ENCODE results near the gene RNF166. TPM values are rescaled to one million over a fixed set of nuclear protein-coding genes. Genes with fewer than 3 reads are reported as not detected.

RNF166 gene
- polyA plus RNA-seq, 3 donors, result 99.3 to 255 (median 120) TPM

- Histone ChIP-seq H4K20me1 (ENCODE audit: insufficient read depth, low read length) (peaks cover 82% of the 10 kb centered on the region), H3K79me2 (ENCODE audit: insufficient read depth, low read length) (peaks cover 21% of the 10 kb centered on the region), H2AFZ (ENCODE audit: insufficient read depth, low read depth, low read length, poor library complexity, severe bottlenecking) (no peak overlapping the region), H3K27ac (ENCODE audit: low read depth in 1 of 2, low read length in 2 of 2) (no peak overlapping the region), H3K9me3 (replicated peaks in 1 of 2; ENCODE audit: control insufficient read depth in 1 of 2, insufficient read depth in 1 of 2, low read length in 2 of 2) (no peaks in the 10 kb centered on the region), H3K27me3 (ENCODE audit: control insufficient read depth in 2 of 2, insufficient read depth in 2 of 2, low read length in 2 of 2) (no peaks in the 10 kb centered on the region), H3K36me3 (replicated peaks in 1 of 2; ENCODE audit: control insufficient read depth in 1 of 2, insufficient read depth in 2 of 2, low read length in 2 of 2) (peaks cover 80 to 87% of the 10 kb centered on the region in 2 donors), H3K4me3 (replicated peaks in 1 of 3; ENCODE audit: low read depth in 2 of 3, low read length in 3 of 3) (no peak overlapping the region), H3K4me2 (replicated peaks; ENCODE audit: extremely low read depth, low read length, poor library complexity, severe bottlenecking) (no peak overlapping the region), H3K4me1 (ENCODE audit: control insufficient read depth in 1 of 2, insufficient read depth in 2 of 2, low read length in 2 of 2) (no peaks in the 10 kb centered on the region), H3K9ac (ENCODE audit: insufficient read depth, low read length, poor library complexity, severe bottlenecking) (no peak overlapping the region)
- peaks cover 58 to 76% of the 10 kb centered on the region in 2 donors for H3K36me3 Mint-ChIP-seq
- no peak overlapping the region for H3K27ac Mint-ChIP-seq
- 93% methylated on average over 9 of the region's 15 CpGs for WGBS (ENCODE audit: insufficient coverage)
- DNase-seq, result no peak
- H3K9me3 Mint-ChIP-seq, result no peaks in the 10 kb centered on the region
- no peak overlapping the region for H3K4me3 Mint-ChIP-seq
- H3K27me3 Mint-ChIP-seq (ENCODE audit: low read depth in 3 of 3), result peaks cover 0 to 1% (median 0%) of the 10 kb centered on the region in 3 donors
- H3K4me1 Mint-ChIP-seq, result no peaks in the 10 kb centered on the region
- TF ChIP-seq, protein P1, sequence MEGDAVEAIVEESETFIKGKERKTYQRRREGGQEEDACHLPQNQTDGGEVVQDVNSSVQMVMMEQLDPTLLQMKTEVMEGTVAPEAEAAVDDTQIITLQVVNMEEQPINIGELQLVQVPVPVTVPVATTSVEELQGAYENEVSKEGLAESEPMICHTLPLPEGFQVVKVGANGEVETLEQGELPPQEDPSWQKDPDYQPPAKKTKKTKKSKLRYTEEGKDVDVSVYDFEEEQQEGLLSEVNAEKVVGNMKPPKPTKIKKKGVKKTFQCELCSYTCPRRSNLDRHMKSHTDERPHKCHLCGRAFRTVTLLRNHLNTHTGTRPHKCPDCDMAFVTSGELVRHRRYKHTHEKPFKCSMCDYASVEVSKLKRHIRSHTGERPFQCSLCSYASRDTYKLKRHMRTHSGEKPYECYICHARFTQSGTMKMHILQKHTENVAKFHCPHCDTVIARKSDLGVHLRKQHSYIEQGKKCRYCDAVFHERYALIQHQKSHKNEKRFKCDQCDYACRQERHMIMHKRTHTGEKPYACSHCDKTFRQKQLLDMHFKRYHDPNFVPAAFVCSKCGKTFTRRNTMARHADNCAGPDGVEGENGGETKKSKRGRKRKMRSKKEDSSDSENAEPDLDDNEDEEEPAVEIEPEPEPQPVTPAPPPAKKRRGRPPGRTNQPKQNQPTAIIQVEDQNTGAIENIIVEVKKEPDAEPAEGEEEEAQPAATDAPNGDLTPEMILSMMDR (IDR thresholded peaks at IDR 0.05), result no peak
- intact Hi-C loops (cut with micrococcal nuclease), result no loop called here
Observed at GRCh38 chr16:88731699-88732098, 25.5 kb upstream of the RNF166 start.

- H3K9ac ChIP-seq (ENCODE audit: insufficient read depth, low read length, poor library complexity, severe bottlenecking), result no peak overlapping the region
- H3K4me3 Mint-ChIP-seq, result no peak overlapping the region
- no peaks in the 10 kb centered on the region for H3K9me3 Mint-ChIP-seq
Observed at GRCh38 chr16:88730632-88731607, 24.7 kb upstream of the RNF166 start.

More at GRCh38 chr16:88730632-88731607, 24.7 kb upstream of the RNF166 start:
- H3K36me3 ChIP-seq (replicated peaks in 1 of 2; ENCODE audit: control insufficient read depth in 1 of 2, insufficient read depth in 2 of 2, low read length in 2 of 2), result peaks cover 82 to 87% of the 10 kb centered on the region in 2 donors
- no peak overlapping the region for H3K27ac ChIP-seq (ENCODE audit: low read depth in 1 of 2, low read length in 2 of 2)
- peaks cover 60 to 80% of the 10 kb centered on the region in 2 donors for H3K36me3 Mint-ChIP-seq
- H4K20me1 ChIP-seq (ENCODE audit: insufficient read depth, low read length), result peaks cover 82% of the 10 kb centered on the region
- no peaks in the 10 kb centered on the region for H3K9me3 ChIP-seq (replicated peaks in 1 of 2; ENCODE audit: control insufficient read depth in 1 of 2, insufficient read depth in 1 of 2, low read length in 2 of 2)
- no peak overlapping the region for H3K4me2 ChIP-seq (replicated peaks; ENCODE audit: extremely low read depth, low read length, poor library complexity, severe bottlenecking)
- intact Hi-C loops (cut with micrococcal nuclease), result no loop called here
- no peak for DNase-seq
- peak overlapping the region in 2 of 7 donors; percentile 9 to 40 for H3K27ac Mint-ChIP-seq
- no peaks in the 10 kb centered on the region for H3K4me1 ChIP-seq (ENCODE audit: control insufficient read depth in 1 of 2, insufficient read depth in 2 of 2, low read length in 2 of 2)
- no peaks in the 10 kb centered on the region for H3K27me3 ChIP-seq (ENCODE audit: control insufficient read depth in 2 of 2, insufficient read depth in 2 of 2, low read length in 2 of 2)
- 93% methylated on average over 33 of the region's 34 CpGs for WGBS (ENCODE audit: insufficient coverage)
- peaks cover 17% of the 10 kb centered on the region for H3K79me2 ChIP-seq (ENCODE audit: insufficient read depth, low read length)
- no peak overlapping the region for H2AFZ ChIP-seq (ENCODE audit: insufficient read depth, low read depth, low read length, poor library complexity, severe bottlenecking)
- TF ChIP-seq, protein P1 (IDR thresholded peaks at IDR 0.05), result no peak
- peaks cover 0 to 1% (median 0%) of the 10 kb centered on the region in 3 donors for H3K27me3 Mint-ChIP-seq (ENCODE audit: low read depth in 3 of 3)
- no peaks in the 10 kb centered on the region for H3K4me1 Mint-ChIP-seq
- no peak overlapping the region for H3K4me3 ChIP-seq (replicated peaks in 1 of 3; ENCODE audit: low read depth in 2 of 3, low read length in 3 of 3)

Data from CD14-positive monocyte (primary cell).